IMR-90 (cell line): Measurements from ENCODE around the gene SYS1.
A peak's percentile ranks its signal among the peaks of the same experiment; 100 is the strongest.

Experiments
- CTCF ChIP-seq: conservative IDR thresholded peaks from 2 replicates; pipeline ENCODE4 v1.5.1; 2012; ENCODE audit warnings: mild to moderate bottlenecking, low read depth, low read length, improper control_type of control experiment
- POLR2A ChIP-seq: IDR thresholded peaks from 2 replicates; pipeline ENCODE4 v1.6.1; 2012; ENCODE audit warnings: mild to moderate bottlenecking, low read depth, low read length
- RFX5 ChIP-seq: IDR thresholded peaks from 2 replicates; pipeline ENCODE4 v1.8.0; 2012; ENCODE audit warnings: low read depth, mild to moderate bottlenecking, low read length, moderate library complexity
- SMC3 ChIP-seq: fragments of 150-350 bp; IDR thresholded peaks from 2 replicates; pipeline ENCODE4 v1.6.1; 2016; ENCODE audit warnings: low read depth, mild to moderate bottlenecking, antibody characterized with exemption, low read length, moderate library complexity

DNA sequence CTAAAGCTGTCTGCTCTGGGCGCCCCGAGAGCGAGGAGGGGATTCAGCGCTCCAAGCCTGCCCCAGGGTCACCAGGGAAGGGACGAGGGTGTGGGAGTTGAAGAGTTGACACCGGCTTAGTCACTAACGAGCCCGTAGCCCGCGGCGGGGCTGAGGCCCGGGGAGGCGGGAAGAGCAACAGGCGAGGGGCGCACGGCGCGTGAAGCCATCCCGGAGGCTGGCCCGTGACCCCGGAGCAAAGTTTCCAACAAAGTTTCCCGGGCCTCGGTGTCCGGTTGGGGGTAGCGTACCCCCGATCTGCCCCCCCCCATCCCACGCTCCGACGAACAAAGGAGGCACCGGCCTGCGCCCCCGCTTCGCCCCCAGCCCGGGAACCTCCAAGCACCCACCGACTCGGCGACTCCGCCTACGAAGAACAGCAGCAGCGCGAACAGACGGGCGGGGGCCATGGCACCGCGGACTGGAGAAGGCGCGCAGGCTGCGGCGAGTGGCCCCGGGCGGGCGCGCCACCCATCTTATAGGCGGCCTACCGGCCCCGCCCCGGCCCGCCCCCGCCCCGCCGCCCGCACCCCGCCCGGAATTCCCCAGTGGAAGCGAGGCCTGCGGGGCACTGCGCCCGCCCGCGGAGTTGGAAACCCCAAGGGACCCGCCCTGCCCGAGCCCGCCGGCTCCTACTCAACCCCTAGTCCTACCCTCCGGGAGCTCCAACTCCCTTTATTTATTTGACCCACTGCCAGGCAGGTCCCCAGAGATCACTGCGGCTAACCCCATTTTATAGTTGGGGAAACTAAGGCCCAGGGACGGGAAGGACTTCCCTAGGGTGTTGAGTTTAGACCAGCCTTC, 14.8 kb upstream of the SYS1 start, which contains the start of gene SDC4:
- peak; percentile 99 for TF ChIP-seq POLR2A
- no peak for TF ChIP-seq SMC3
- TF ChIP-seq CTCF, result no peak
- no peak for TF ChIP-seq RFX5
